Peyer's patch (tissue), 4 donors: ENCODE results near the gene PPM1E. TPM values are rescaled to one million over a fixed set of nuclear protein-coding genes. Genes with fewer than 3 reads are reported as not detected.

Experiments
- DNase-seq, 3 donors: peaks; one replicate each; pipeline ENCODE4 v3.0.0-alpha.2; 2017 to 2019
- H3K27ac ChIP-seq, 4 donors: fragments of 200-600 bp; sonication (generic); one replicate each; pipeline ENCODE4 v1.5.1; 2016 to 2019
- H3K27me3 ChIP-seq, 2 donors: fragments of 200-600 bp; sonication (generic); one replicate each; pipeline ENCODE4 v1.5.1; 2019
- H3K36me3 ChIP-seq, 3 donors: fragments of 200-600 bp; sonication (generic); one replicate each; pipeline ENCODE4 v1.5.1; 2016 to 2019
- H3K4me1 ChIP-seq, 4 donors: fragments of 200-600 bp; sonication (generic); one replicate each; pipeline ENCODE4 v1.5.1; 2016 to 2019
- H3K4me3 ChIP-seq, 4 donors: fragments of 200-600 bp; sonication (generic); 1 replicate in 3 of 4; 2 replicates in 1 of 4; pipeline ENCODE4 v1.5.1; 2016 to 2019; ENCODE audit warnings: mild to moderate bottlenecking in 1 of 4
- H3K9me3 ChIP-seq, 4 donors: fragments of 200-600 bp; sonication (generic); one replicate each; pipeline ENCODE4 v1.5.1; 2016 to 2019; ENCODE audit warnings: mild to moderate bottlenecking in 1 of 4
- CTCF ChIP-seq, 6 experiments: fragments of 450-650 bp in 4 of 6; fragments of 200-600 bp in 2 of 6; sonication (generic) in 1 of 6; IDR thresholded peaks; one replicate each; pipeline ENCODE4 v1.5.1; 2017 to 2019; ENCODE audit warnings: antibody characterized with exemption in 6 of 6, mild to moderate bottlenecking in 3 of 6, moderate library complexity in 1 of 6
- POLR2A ChIP-seq, 2 donors: fragments of 450-650 bp; IDR thresholded peaks; one replicate each; pipeline ENCODE4 v1.5.1; 2017; ENCODE audit warnings: antibody characterized with exemption in 2 of 2, mild to moderate bottlenecking in 2 of 2, moderate library complexity in 2 of 2
- total RNA-seq, 4 donors: library from RNA; depleted of rRNA; stranded (reverse); fragments of >200 nt; gene quantifications; one replicate each; pipeline ENCODE4 v1.1.0, GENCODE V29; 2016

Gene PPM1E
- total RNA-seq, 4 donors from 2014 or later: 0.13 to 0.18 TPM; not detected in 2

DNA sequence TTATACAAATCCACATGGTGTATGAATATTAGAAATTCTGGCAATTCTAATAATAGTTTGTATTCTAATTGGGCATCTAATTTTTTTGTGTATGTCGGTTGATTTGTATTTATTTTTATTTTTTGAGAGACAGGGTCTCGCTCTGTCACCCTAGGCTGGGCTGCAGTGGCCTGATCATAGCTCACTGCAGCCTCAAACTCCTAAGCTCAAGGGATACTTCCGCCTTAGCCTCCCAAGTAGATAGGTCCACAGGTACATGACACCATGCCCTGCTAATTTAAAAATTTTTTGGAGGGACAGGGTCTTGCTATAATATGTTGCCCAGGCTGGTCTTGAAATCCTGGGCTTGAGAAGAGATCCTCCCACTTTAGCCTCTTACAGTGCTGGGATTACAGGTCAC lies 246.5 kb downstream of the PPM1E start:
- H3K27ac ChIP-seq: peak overlapping the region in 1 of 4 donors; percentile 50
- no peak overlapping the region for H3K4me3 ChIP-seq
- no peaks in the 10 kb centered on the region for H3K27me3 ChIP-seq
- peaks cover 0 to 12% (median 0%) of the 10 kb centered on the region in 3 donors for H3K36me3 ChIP-seq
- TF ChIP-seq CTCF (IDR thresholded peaks at IDR 0.05) (no peak), POLR2A (IDR thresholded peaks at IDR 0.05) (no peak)
- no peaks in the 10 kb centered on the region for H3K4me1 ChIP-seq
- H3K9me3 ChIP-seq: no peaks in the 10 kb centered on the region
- no peak for DNase-seq

GRCh38 chr17:59002848-59003247 lies 247.2 kb downstream of the PPM1E start:
- Histone ChIP-seq H3K27me3 (no peaks in the 10 kb centered on the region), H3K27ac (no peak overlapping the region), H3K4me3 (no peak overlapping the region), H3K9me3 (no peaks in the 10 kb centered on the region), H3K4me1 (no peaks in the 10 kb centered on the region), H3K36me3 (peaks cover 0 to 12% (median 0%) of the 10 kb centered on the region in 3 donors)
- no peak for TF ChIP-seq POLR2A (IDR thresholded peaks at IDR 0.05)
- no peak for TF ChIP-seq CTCF (IDR thresholded peaks at IDR 0.05)
- no peak for DNase-seq

DNA sequence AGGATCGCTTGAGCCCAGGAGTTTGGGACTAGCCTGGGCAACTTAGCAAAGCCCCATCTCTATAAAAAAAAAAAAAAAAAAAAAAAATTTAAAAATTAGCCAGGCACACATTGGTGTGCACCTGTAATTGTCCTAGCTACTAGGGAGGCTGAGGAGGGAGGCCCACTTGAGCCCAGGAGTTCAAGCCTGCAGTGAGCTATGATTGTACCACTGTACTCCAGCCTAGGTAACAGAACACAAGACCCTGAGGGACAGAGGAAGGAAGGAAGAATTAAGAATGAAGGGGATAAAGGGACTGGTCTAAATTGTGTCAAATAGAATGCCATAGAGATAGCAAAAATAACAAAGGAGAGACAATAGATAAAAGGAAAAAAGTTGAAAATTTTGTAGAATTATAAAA lies 248.2 kb downstream of the PPM1E start:
- no peaks in the 10 kb centered on the region for H3K9me3 ChIP-seq
- no peak overlapping the region for H3K27ac ChIP-seq
- H3K4me3 ChIP-seq: no peak overlapping the region
- peaks cover 0 to 4% (median 0%) of the 10 kb centered on the region in 3 donors for H3K36me3 ChIP-seq
- DNase-seq: no peak
- no peak for TF ChIP-seq POLR2A (IDR thresholded peaks at IDR 0.05)
- no peak for TF ChIP-seq CTCF (IDR thresholded peaks at IDR 0.05)
- no peaks in the 10 kb centered on the region for H3K27me3 ChIP-seq
- no peaks in the 10 kb centered on the region for H3K4me1 ChIP-seq

GRCh38 chr17:59004338-59005111 lies 248.9 kb downstream of the PPM1E start:
- DNase-seq: peak in 2 of 3 donors; percentile 69 to 89
- no peaks in the 10 kb centered on the region for H3K36me3 ChIP-seq
- H3K27me3 ChIP-seq: no peaks in the 10 kb centered on the region
- H3K9me3 ChIP-seq: no peaks in the 10 kb centered on the region
- TF ChIP-seq POLR2A (IDR thresholded peaks at IDR 0.05) (no peak), CTCF (IDR thresholded peaks at IDR 0.05) (peak; percentile 92 to 99 (median 96))
- H3K27ac ChIP-seq: no peak overlapping the region
- no peaks in the 10 kb centered on the region for H3K4me1 ChIP-seq
- no peak overlapping the region for H3K4me3 ChIP-seq

DNA sequence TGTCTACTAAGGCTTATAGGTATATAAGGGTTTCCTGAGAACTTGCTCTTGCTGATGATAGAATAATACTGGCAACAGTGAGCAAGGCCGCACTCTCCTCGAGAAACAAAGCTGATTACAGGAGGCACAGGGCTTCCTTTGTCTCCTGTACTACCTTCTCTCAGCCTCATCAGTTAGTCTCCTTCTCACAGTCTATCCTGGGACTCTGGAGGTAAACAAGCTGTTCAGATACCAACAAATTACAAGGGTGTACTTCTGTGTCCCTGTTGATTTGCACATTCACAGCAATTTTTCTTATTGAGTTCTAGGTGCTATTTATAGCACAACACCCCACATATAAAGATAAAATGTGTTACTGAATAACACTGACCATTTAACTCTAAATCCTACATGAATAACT lies 252.3 kb downstream of the PPM1E start:
- TF ChIP-seq CTCF (IDR thresholded peaks at IDR 0.05): no peak
- TF ChIP-seq POLR2A (IDR thresholded peaks at IDR 0.05): no peak
- no peaks in the 10 kb centered on the region for H3K4me1 ChIP-seq
- H3K27me3 ChIP-seq: no peaks in the 10 kb centered on the region
- H3K4me3 ChIP-seq: no peak overlapping the region
- H3K9me3 ChIP-seq: no peaks in the 10 kb centered on the region
- no peak for DNase-seq
- no peak overlapping the region for H3K27ac ChIP-seq
- H3K36me3 ChIP-seq: peaks cover 0 to 20% (median 0%) of the 10 kb centered on the region in 3 donors
